GM18867 (cell line): ENCODE results near the gene CLIP3.

Experiments
- ATAC-seq: cut with Tn5 transposase; IDR thresholded peaks from one replicate; pipeline ENCODE4 v1.9.1; 2021; ENCODE audit warnings: mild to moderate bottlenecking, moderate library complexity; ENCODE audit not compliant: unreplicated experiment

Gene CLIP3

GRCh38 chr19:35978832-35979365, 53.8 kb downstream of the CLIP3 start:
- ATAC-seq = no peak

DNA sequence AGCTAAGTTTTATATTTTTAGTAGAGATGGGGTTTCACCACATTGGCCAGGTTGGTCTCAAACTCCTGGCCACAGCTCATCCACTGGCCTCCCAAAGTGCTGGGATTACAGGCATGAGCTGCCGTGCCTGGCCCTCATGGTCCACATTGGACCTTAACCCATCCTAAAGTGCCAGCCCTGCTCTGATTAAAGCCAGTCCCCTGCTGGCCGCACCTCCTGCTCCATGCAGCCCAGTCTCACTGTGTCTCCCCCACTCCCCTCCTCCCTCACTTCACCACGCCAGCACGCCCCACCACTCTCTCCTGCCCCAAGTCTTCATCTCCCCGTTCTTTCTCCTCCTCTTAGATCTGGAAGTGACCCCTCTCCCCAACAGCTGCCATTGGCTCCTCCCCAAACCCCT, 54.4 kb downstream of the CLIP3 start:
- ATAC-seq = no peak

GRCh38 chr19:35977446-35978222, 55.0 kb downstream of the CLIP3 start:
- no peak for ATAC-seq

- no peak for ATAC-seq
Measured at GRCh38 chr19:35975608-35976214, 57.0 kb downstream of the CLIP3 start.

DNA sequence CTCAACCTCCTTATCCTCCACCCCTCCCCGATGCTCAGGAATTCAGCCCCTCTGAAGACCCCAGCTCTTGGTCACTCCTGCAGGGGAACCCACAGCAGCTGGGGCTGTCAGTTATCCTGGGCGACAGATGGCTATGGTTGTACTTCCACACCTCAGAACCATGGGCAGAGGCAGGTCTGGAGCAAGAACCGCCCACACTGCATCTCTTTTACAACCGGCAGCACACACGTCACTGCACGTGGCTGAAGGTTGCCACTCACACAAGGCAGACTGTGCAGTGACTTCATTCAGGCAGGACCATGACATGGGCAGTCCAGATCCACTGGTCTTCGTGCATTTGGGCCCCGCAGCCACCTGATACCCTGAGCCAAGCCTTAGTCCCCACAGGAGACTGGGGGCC, 59.2 kb downstream of the CLIP3 start:
- ATAC-seq = no peak

DNA sequence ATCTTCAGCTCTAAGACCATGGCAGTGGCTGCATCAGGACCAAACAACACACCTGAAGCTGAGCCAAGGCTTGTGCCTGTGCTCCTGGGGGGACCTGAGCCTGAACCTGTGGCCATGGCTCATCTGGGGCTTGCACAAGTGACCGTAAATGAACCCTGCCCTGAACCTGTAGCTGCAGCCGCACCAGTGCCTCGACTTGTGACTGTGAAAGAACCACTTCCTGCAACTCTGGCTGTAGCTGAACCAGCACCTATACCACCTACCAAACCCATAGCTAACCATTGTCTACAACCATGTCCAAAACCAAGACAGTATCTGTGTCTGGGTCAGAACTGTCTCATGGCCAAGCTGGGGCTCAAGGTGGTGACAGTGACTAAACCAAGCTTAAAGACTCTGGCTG, 65.9 kb downstream of the CLIP3 start:
- no peak for ATAC-seq
